Fibroblast of lung (primary cell): ENCODE measurements around the gene SRPRB. TPM values are rescaled to one million over a fixed set of nuclear protein-coding genes. Genes with fewer than 3 reads are reported as not detected.

ENCODE experiments used
- DNase-seq, 2 donors: peaks; one replicate each; pipeline versions ENCODE4 v3.0.0 to v3.0.0-alpha.2; 2010; ENCODE audit warnings: low read depth in 2 of 2
- H2AFZ ChIP-seq: 2 replicates; pipeline ENCODE4 v1.5.1; 2012; ENCODE audit warnings: low read length, control low read depth, inconsistent platforms
- H3K27ac ChIP-seq: 2 replicates; pipeline ENCODE4 v1.5.1; 2011; ENCODE audit warnings: low read length, control low read depth; ENCODE audit not compliant: insufficient read depth
- H3K27me3 ChIP-seq: 2 replicates; pipeline ENCODE4 v1.5.1; 2011; ENCODE audit warnings: mild to moderate bottlenecking, low read length; ENCODE audit not compliant: control insufficient read depth, insufficient read depth
- H3K36me3 ChIP-seq: 2 replicates; pipeline ENCODE4 v1.5.1; 2011; ENCODE audit warnings: low read length; ENCODE audit not compliant: control insufficient read depth, insufficient read depth
- H3K4me1 ChIP-seq: 2 replicates; pipeline ENCODE4 v1.5.1; 2011; ENCODE audit warnings: low read length; ENCODE audit not compliant: control insufficient read depth, insufficient read depth; ENCODE audit errors: extremely low read depth
- H3K4me2 ChIP-seq: 2 replicates; pipeline ENCODE4 v1.5.1; 2011; ENCODE audit warnings: low read length, control low read depth; ENCODE audit not compliant: insufficient read depth; ENCODE audit errors: extremely low read depth
- H3K4me3 ChIP-seq, 4 experiments: fragments of 200-600 bp in 1 of 4; sonication (generic) in 1 of 4; replicated peaks in 1 of 4; 2 replicates each; pipeline ENCODE4 v1.5.1; 2011 to 2016; ENCODE audit warnings: low read length in 4 of 4, low read depth in 3 of 4, mild to moderate bottlenecking in 3 of 4, control low read depth in 2 of 4, inconsistent platforms in 1 of 4, mixed read lengths in 1 of 4; ENCODE audit not compliant: insufficient read depth in 1 of 4; ENCODE audit errors: control extremely low read depth in 1 of 4
- H3K79me2 ChIP-seq: 2 replicates; pipeline ENCODE4 v1.5.1; 2012; ENCODE audit warnings: mild to moderate bottlenecking, low read length, inconsistent platforms; ENCODE audit not compliant: control insufficient read depth, insufficient read depth
- H3K9ac ChIP-seq: 2 replicates; pipeline ENCODE4 v1.5.1; 2011; ENCODE audit warnings: mild to moderate bottlenecking, low read length, control low read depth; ENCODE audit not compliant: insufficient read depth
- H3K9me3 ChIP-seq: 2 replicates; pipeline ENCODE4 v1.5.1; 2012; ENCODE audit warnings: low read depth, low read length; ENCODE audit not compliant: control insufficient read depth, insufficient read depth
- H4K20me1 ChIP-seq: 2 replicates; pipeline ENCODE4 v1.5.1; 2011; ENCODE audit warnings: low read length; ENCODE audit not compliant: control insufficient read depth, insufficient read depth; ENCODE audit errors: extremely low read depth
- EZH2 ChIP-seq: IDR thresholded peaks from 2 replicates; pipeline ENCODE4 v1.5.1; 2012; ENCODE audit warnings: low read length, control low read depth, mild to moderate bottlenecking; ENCODE audit errors: missing control alignments
- polyA plus RNA-seq, 2 donors: library from polyadenylated mRNA; depleted of rRNA in 1 of 2; stranded (reverse) in 1 of 2; unstranded in 1 of 2; fragments of >200 nt; gene quantifications; 2 replicates each; pipeline ENCODE4 v1.2.1, GENCODE V29; 2011 to 2012; ENCODE audit warnings: missing spikeins in 1 of 2
- total RNA-seq: library from RNA; depleted of rRNA; stranded (reverse); fragments of >200 nt; gene quantifications from 2 replicates; pipeline ENCODE4 v1.2.1, GENCODE V29; 2014
- TF ChIP-seq, protein P1 (sequence below), 2 donors: IDR thresholded peaks in 1 of 2; conservative IDR thresholded peaks in 1 of 2; 1 replicate in 1 of 2; 2 replicates in 1 of 2; pipeline ENCODE4 v1.5.1; 2011 to 2012; ENCODE audit warnings: low read length in 2 of 2, control low read depth in 1 of 2, inconsistent platforms in 1 of 2, low read depth in 1 of 2, mild to moderate bottlenecking in 1 of 2

SRPRB gene
- total and polyA plus RNA-seq, 2 donors (not counting 1 experiment from before 2014, with no cell fraction given) = 63.1 to 69.2 TPM

DNA sequence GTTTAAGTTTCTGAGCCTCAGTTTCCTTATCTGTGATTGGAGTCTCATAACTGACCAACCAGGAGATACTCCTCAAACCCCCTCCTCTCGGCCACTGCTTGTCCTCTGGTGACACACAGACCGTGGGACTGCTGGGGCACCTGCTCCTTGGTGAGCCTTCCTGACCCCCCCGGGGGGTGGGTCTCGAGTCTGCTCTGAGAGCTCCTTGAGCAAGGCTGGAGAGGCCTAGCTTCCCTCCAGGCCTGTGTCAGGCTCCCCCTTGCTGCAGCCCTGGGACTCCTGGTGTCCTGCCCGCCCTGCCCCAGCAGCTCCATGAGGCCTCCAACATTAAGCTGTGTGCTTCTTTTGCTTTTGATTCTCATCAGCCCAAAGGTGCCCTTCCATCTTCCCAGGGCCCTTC, 27.7 kb downstream of the SRPRB start:
- no peak for DNase-seq
- Histone ChIP-seq H3K9ac (no peak overlapping the region), H4K20me1 (no peaks in the 10 kb centered on the region), H2AFZ (no peak overlapping the region), H3K4me1 (no peaks in the 10 kb centered on the region), H3K36me3 (no peaks in the 10 kb centered on the region), H3K27ac (no peak overlapping the region), H3K79me2 (no peaks in the 10 kb centered on the region), H3K4me2 (no peak overlapping the region), H3K27me3 (no peaks in the 10 kb centered on the region), H3K4me3 (no peak overlapping the region), H3K9me3 (no peaks in the 10 kb centered on the region)
- TF ChIP-seq, protein P1, sequence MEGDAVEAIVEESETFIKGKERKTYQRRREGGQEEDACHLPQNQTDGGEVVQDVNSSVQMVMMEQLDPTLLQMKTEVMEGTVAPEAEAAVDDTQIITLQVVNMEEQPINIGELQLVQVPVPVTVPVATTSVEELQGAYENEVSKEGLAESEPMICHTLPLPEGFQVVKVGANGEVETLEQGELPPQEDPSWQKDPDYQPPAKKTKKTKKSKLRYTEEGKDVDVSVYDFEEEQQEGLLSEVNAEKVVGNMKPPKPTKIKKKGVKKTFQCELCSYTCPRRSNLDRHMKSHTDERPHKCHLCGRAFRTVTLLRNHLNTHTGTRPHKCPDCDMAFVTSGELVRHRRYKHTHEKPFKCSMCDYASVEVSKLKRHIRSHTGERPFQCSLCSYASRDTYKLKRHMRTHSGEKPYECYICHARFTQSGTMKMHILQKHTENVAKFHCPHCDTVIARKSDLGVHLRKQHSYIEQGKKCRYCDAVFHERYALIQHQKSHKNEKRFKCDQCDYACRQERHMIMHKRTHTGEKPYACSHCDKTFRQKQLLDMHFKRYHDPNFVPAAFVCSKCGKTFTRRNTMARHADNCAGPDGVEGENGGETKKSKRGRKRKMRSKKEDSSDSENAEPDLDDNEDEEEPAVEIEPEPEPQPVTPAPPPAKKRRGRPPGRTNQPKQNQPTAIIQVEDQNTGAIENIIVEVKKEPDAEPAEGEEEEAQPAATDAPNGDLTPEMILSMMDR (conservative IDR thresholded peaks at IDR 0.05 in 1 of 2, IDR thresholded peaks at IDR 0.05 in 1 of 2; ENCODE audit: low read depth in 1 of 2, low read length in 2 of 2) = no peak
- TF ChIP-seq EZH2 = no peak

DNA sequence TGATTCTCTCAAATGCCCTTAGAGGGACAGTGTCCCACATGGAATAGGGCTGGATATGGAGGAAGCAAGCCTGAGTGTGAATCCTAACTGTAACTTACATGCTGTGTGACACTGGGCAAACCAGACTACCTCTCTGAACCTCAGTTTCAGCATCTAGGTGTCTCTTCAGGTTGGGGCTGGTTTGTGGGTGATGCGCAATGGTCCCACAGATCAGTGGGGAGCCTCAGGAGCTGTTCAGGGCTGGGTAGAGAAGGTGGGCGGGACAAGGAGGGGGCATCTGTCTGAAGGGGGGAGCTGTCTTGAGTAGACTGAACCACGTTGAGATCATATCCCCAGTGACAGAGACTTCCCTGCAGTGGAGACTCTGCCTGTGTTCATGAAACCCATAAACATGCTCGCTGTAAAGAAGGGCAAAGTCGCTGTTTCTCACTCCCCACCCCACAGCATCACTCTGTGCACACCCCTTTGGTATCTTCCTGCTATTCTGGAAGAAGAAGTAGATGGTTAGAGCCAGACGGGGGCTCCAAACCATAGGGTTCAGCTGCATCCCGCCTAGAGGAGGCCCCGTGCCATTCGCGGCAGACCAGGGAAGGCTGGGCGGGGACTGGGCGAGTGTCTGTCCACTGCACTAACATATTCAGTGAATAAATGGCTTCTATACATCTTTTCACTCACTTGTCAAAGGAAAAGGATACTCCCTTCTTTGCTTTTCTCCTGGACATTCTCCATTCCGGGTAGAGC, 28.4 kb downstream of the SRPRB start:
- H3K4me3 ChIP-seq = no peak overlapping the region
- no peaks in the 10 kb centered on the region for H3K4me1 ChIP-seq
- no peak overlapping the region for H3K27ac ChIP-seq
- H3K79me2 ChIP-seq = no peaks in the 10 kb centered on the region
- no peak overlapping the region for H3K4me2 ChIP-seq
- no peaks in the 10 kb centered on the region for H4K20me1 ChIP-seq
- H2AFZ ChIP-seq = no peak overlapping the region
- TF ChIP-seq, protein P1 (conservative IDR thresholded peaks at IDR 0.05 in 1 of 2, IDR thresholded peaks at IDR 0.05 in 1 of 2; ENCODE audit: low read depth in 1 of 2, low read length in 2 of 2) = no peak
- no peak for TF ChIP-seq EZH2
- peaks cover 2% of the 10 kb centered on the region for H3K27me3 ChIP-seq
- no peaks in the 10 kb centered on the region for H3K9me3 ChIP-seq
- no peak for DNase-seq
- no peak overlapping the region for H3K9ac ChIP-seq
- H3K36me3 ChIP-seq = no peaks in the 10 kb centered on the region

DNA sequence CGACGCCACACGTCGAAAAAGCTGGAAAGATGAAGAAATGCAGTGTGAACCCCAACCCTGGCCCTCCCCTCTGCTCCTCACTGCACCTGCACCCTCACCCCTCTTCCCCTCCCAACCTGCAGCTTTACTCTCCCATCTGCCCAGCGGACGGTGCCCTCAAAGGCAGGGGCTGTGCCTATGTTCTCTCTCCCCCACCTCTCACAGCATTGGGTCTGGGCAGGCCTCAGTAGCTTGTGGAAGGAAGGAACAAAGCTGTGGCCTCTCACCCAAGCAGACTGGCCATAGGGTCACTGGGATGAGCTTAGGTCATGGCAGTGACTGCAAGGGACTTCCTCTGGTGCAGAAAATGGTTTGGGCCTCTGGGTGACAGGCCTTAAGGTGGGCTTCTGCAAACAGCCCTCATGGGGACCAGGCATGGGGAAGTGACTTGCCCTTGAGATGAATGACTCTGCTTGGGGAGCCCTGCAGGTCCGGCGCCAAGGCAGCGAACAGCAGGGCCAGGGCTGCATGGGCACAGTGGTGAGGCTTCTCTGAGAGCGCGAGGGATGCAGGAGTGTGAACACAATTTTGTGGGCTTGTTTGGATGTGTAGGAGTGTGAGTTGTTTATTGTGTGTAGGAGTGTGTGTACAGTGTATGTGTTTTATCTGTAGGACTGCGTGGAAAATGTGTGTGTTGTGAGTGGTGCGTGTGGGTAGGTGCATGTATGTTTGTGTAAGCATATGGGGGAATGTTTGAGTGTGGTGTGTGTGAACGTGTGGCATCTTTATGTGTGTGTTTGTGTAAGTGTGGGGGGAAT, 29.2 kb downstream of the SRPRB start:
- DNase-seq = no peak
- Histone ChIP-seq H4K20me1 (no peaks in the 10 kb centered on the region), H3K79me2 (no peaks in the 10 kb centered on the region), H3K9ac (no peak overlapping the region), H3K27ac (no peak overlapping the region), H3K36me3 (no peaks in the 10 kb centered on the region), H3K4me2 (no peak overlapping the region), H3K27me3 (peaks cover 2% of the 10 kb centered on the region), H2AFZ (no peak overlapping the region), H3K4me3 (no peak overlapping the region), H3K9me3 (no peaks in the 10 kb centered on the region), H3K4me1 (no peaks in the 10 kb centered on the region)
- TF ChIP-seq, protein P1 (conservative IDR thresholded peaks at IDR 0.05 in 1 of 2, IDR thresholded peaks at IDR 0.05 in 1 of 2; ENCODE audit: low read depth in 1 of 2, low read length in 2 of 2) = no peak
- no peak for TF ChIP-seq EZH2
